Breast epithelium (tissue), 4 donors: ENCODE results near the gene EIF4G2. TPM values are rescaled to one million over a fixed set of nuclear protein-coding genes. Genes with fewer than 3 reads are reported as not detected.

Source experiments
- DNase-seq, 2 donors: peaks; one replicate each; pipeline ENCODE4 v3.0.0-alpha.2; 2019; ENCODE audit warnings: low spot score in 2 of 2
- H3K27ac ChIP-seq, 2 donors: fragments of 200-600 bp; sonication (generic) in 1 of 2; one replicate each; pipeline ENCODE4 v1.5.1; 2016 to 2019; ENCODE audit warnings: mild to moderate bottlenecking in 1 of 2
- H3K27me3 ChIP-seq, 2 donors: fragments of 200-600 bp; sonication (generic) in 1 of 2; one replicate each; pipeline versions ENCODE4 v1.5.1 to v1.6.0; 2017 to 2019; ENCODE audit warnings: control low read depth in 1 of 2, mild to moderate bottlenecking in 1 of 2
- H3K36me3 ChIP-seq: fragments of 200-600 bp; one replicate; pipeline ENCODE4 v1.5.1; 2019
- H3K4me1 ChIP-seq, 2 donors: fragments of 200-600 bp; sonication (generic); one replicate each; pipeline ENCODE4 v1.5.1; 2016 to 2019; ENCODE audit warnings: control low read depth in 1 of 2
- H3K4me3 ChIP-seq, 3 donors: fragments of 200-600 bp; sonication (generic); 1 replicate in 2 of 3; 2 replicates in 1 of 3; pipeline ENCODE4 v1.5.1; 2016 to 2019; ENCODE audit warnings: mild to moderate bottlenecking in 3 of 3, moderate library complexity in 2 of 3
- H3K9me3 ChIP-seq, 2 donors: fragments of 200-600 bp; sonication (generic) in 1 of 2; one replicate each; pipeline ENCODE4 v1.5.1; 2016 to 2019; ENCODE audit warnings: control low read depth in 1 of 2
- POLR2A ChIP-seq: fragments of 450-650 bp; IDR thresholded peaks from one replicate; pipeline ENCODE4 v1.6.1; 2016; ENCODE audit warnings: antibody characterized with exemption, mild to moderate bottlenecking, moderate library complexity
- POLR2AphosphoS5 ChIP-seq, 3 donors: sonication (generic); formaldehyde crosslinking; IDR thresholded peaks; one replicate each; pipeline ENCODE4 v1.6.1; 2017; ENCODE audit warnings: antibody characterized with exemption in 3 of 3
- intact Hi-C: fragments of 100-400 bp; cut with DNase I; formaldehyde crosslinking; loops from one replicate; pipeline ENCODE4 v1.15.1; 2023; ENCODE audit warnings: low total_unique reads
- total RNA-seq, 3 donors: library from RNA; depleted of rRNA; stranded (reverse); fragments of >200 nt; gene quantifications; one replicate each; pipeline ENCODE4 v1.1.0, GENCODE V29; 2016
- TF ChIP-seq, protein P1 (sequence below), 3 donors: fragments of 450-650 bp; IDR thresholded peaks; one replicate each; pipeline ENCODE4 v1.5.1; 2016 to 2017; ENCODE audit warnings: antibody characterized with exemption in 3 of 3, mild to moderate bottlenecking in 3 of 3, moderate library complexity in 3 of 3

The EIF4G2 gene
- total RNA-seq, 3 donors from 2014 or later: 385 to 456 (median 416) TPM

DNA sequence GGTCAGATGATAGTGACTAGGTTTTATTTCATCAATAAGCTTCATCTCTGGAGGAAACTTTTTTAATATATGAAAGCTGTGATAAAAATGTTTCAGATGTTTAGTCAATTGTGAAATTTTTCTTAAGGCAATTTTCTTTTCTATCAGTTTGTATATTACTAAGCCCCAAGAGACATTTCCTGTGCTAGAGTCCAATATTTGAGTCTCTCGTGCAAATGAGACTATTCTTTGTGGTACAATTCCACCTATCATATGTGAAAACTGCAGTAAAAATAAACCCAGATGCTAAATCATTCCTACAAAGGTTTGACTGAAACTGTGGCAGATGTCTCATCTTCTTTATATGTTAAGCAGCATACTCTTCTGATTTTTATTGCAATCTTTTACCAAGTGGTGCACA, 29.6 kb downstream of the EIF4G2 start:
- intact Hi-C loops: no loop called here
- H3K27ac ChIP-seq: peak overlapping the region; percentile 45 to 81
- H3K36me3 ChIP-seq: no peaks in the 10 kb centered on the region

DNA sequence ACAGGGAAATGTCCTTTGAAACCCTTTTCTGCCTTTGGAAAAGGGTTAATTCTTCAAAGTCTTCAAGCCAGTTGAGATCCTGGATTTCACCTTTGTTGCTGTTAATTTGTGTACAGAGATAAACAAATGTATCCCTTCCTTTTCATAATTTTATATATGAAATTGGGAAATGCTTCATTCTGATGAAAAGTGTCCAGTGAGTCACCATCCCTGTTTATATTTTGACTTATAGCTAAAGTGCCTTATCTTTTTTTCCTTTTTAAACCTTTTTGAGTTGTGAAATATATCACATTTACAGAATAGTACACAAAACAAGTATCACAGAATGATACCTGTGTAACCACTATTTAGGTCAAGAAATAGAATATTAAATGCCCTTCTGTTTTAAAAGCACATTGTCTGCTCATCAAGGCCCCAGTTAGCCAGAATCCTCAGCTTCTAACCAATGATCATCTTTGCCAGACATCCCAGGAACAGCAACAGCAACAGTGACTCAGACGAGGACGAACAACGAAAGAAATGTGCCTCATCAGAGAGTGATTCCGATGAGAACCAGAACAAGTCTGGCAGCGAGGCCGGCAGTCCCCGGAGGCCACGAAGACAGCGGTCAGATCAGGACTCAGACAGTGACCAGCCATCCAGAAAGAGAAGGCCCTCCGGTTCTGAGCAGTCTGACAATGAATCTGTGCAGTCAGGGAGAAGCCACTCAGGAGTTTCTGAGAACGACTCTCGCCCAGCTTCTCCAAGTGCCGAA, 30.3 kb downstream of the EIF4G2 start:
- no peaks in the 10 kb centered on the region for H3K4me1 ChIP-seq
- TF ChIP-seq POLR2A (no peak), POLR2AphosphoS5 (IDR thresholded peaks at IDR 0.05) (peak in 2 of 3 donors; percentile 18 to 59)
- no peaks in the 10 kb centered on the region for H3K27me3 ChIP-seq
- no peaks in the 10 kb centered on the region for H3K36me3 ChIP-seq
- DNase-seq: no peak
- no peaks in the 10 kb centered on the region for H3K9me3 ChIP-seq
- H3K4me3 ChIP-seq: no peak overlapping the region
- intact Hi-C loops: no loop called here
- H3K27ac ChIP-seq: peak overlapping the region; percentile 45 to 81

More for the DNA sequence above, 29.6 kb downstream of the EIF4G2 start:
- DNase-seq: no peak
- Histone ChIP-seq H3K4me1 (no peaks in the 10 kb centered on the region), H3K4me3 (no peak overlapping the region), H3K27me3 (no peaks in the 10 kb centered on the region), H3K9me3 (no peaks in the 10 kb centered on the region)
- TF ChIP-seq POLR2A (no peak), POLR2AphosphoS5 (IDR thresholded peaks at IDR 0.05) (no peak)
- TF ChIP-seq, protein P1, sequence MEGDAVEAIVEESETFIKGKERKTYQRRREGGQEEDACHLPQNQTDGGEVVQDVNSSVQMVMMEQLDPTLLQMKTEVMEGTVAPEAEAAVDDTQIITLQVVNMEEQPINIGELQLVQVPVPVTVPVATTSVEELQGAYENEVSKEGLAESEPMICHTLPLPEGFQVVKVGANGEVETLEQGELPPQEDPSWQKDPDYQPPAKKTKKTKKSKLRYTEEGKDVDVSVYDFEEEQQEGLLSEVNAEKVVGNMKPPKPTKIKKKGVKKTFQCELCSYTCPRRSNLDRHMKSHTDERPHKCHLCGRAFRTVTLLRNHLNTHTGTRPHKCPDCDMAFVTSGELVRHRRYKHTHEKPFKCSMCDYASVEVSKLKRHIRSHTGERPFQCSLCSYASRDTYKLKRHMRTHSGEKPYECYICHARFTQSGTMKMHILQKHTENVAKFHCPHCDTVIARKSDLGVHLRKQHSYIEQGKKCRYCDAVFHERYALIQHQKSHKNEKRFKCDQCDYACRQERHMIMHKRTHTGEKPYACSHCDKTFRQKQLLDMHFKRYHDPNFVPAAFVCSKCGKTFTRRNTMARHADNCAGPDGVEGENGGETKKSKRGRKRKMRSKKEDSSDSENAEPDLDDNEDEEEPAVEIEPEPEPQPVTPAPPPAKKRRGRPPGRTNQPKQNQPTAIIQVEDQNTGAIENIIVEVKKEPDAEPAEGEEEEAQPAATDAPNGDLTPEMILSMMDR (IDR thresholded peaks at IDR 0.05): no peak

DNA sequence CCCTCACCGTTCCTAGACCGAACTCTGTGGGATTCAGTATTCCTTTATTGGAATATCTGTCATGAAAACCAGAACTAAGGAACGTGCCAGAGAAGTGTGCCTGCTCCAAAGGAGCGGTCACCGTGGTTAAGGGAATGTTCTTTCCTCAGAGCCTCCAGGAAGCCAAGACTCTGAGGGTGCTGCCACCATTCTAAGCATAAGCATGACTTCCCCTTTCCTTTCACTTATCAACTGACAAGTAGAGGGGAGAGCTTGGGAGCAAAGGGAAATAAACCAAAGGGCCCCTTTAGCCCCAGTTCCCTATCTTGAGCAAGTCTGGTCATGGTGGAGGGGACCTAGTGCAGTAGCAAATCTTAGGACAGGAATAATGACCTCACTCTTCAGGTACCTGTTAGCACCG, 30.9 kb downstream of the EIF4G2 start:
- intact Hi-C loops: no loop called here
- H3K27me3 ChIP-seq: no peaks in the 10 kb centered on the region
- no peaks in the 10 kb centered on the region for H3K36me3 ChIP-seq
- no peaks in the 10 kb centered on the region for H3K4me1 ChIP-seq
- no peak for DNase-seq
- no peaks in the 10 kb centered on the region for H3K9me3 ChIP-seq
- TF ChIP-seq, protein P1 (IDR thresholded peaks at IDR 0.05): no peak
- TF ChIP-seq POLR2AphosphoS5 (IDR thresholded peaks at IDR 0.05): no peak
- TF ChIP-seq POLR2A: no peak
- H3K27ac ChIP-seq: peak overlapping the region; percentile 45 to 81
- H3K4me3 ChIP-seq: no peak overlapping the region

DNA sequence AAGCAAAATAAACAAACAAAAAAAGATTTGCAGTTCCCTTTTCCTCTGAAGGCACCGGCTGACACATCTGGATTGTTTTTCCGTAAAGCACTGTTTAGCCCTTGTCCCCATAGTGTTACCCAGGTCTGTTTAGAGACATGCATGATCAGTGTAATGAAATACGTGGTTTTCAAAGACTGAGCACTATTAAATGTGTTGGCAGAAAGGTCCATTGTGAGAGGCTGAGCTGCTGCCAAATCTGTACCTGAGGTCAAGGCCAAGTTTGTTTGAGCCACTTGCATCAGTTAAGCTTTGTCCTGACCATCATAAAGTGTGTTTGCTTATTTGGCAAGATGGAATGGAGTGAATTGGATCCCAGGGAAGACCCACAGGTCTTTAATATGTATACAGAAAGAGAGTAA, 31.3 kb downstream of the EIF4G2 start:
- no peaks in the 10 kb centered on the region for H3K4me1 ChIP-seq
- intact Hi-C loops: no loop called here
- no peak for DNase-seq
- H3K4me3 ChIP-seq: no peak overlapping the region
- no peaks in the 10 kb centered on the region for H3K27me3 ChIP-seq
- no peaks in the 10 kb centered on the region for H3K9me3 ChIP-seq
- TF ChIP-seq, protein P1 (IDR thresholded peaks at IDR 0.05): no peak
- TF ChIP-seq POLR2A (no peak), POLR2AphosphoS5 (IDR thresholded peaks at IDR 0.05) (no peak)
- H3K36me3 ChIP-seq: no peaks in the 10 kb centered on the region
- peak overlapping the region; percentile 45 to 81 for H3K27ac ChIP-seq

- Histone ChIP-seq H3K27me3 (no peaks in the 10 kb centered on the region), H3K4me1 (no peaks in the 10 kb centered on the region), H3K9me3 (no peaks in the 10 kb centered on the region), H3K27ac (no peak overlapping the region), H3K36me3 (no peaks in the 10 kb centered on the region), H3K4me3 (no peak overlapping the region)
- no peak for DNase-seq
- intact Hi-C loops: no loop called here
- TF ChIP-seq POLR2A (no peak), POLR2AphosphoS5 (IDR thresholded peaks at IDR 0.05) (no peak)
- TF ChIP-seq, protein P1 (IDR thresholded peaks at IDR 0.05): no peak
Measured at GRCh38 chr11:10774811-10775210, 33.9 kb downstream of the EIF4G2 start.
